ENCODE results near the gene ING3.

- TF ChIP-seq SUZ12 (IDR thresholded peaks at IDR 0.05; ENCODE audit: extremely low read depth, insufficient read depth, insufficient read length) (no peak), ZNF274 (IDR thresholded peaks at IDR 0.05; ENCODE audit: low read depth, low read length) (no peak), YY1 (IDR thresholded peaks at IDR 0.05; ENCODE audit: insufficient read depth, insufficient read length) (no peak)
Measured at GRCh38 chr7:120992965-120993494, 42.5 kb downstream of the ING3 start.
